Left forelimb (tissue), 1 donor: ENCODE data around the gene FOXK1.

Source experiments
- DNase-seq: peaks from one replicate; pipeline ENCODE4 v3.0.0-alpha.2; 2018; ENCODE audit warnings: low spot score

The FOXK1 gene

DNA sequence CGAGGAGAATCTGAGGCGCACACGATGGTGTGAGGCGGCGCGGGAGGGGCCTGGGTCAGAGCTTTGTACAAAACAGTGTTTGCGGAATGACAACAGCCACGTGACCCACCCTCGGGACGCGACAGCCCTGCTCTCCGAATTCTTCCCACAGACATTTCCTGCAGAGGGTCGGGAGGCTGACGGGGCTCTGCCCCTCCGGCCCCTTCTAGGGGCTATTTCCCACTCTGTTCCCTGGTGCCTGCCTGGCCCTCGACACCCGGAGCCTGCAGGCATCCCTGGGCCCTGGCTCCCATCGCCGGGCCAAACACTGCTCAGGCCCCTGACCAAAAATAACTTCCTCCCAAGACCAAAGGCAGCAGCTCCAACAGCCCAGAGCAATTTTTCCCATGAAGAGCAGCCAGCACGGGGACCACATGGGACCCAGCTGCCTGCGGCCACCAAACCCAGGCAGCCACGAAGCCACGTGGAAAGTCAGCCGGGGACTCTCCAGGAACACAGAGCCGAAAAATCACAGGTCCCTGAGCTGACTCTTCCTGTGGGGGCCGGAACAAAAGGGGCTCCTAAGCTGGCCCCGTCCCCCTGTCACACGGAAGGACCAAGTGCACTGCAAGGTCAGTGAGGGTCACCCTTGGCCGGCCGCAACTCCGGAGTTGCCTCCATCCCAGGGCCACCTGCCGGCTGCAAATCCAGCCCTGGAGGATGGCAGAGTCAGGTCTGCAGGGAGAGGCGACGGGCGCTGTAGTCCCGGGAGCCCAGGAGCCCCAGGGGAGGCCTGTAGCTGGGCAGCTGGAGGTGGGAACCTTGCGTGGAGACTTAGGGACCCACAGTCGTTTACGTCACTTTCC lies 137.7 kb downstream of the FOXK1 start:
- DNase-seq: no peak

DNA sequence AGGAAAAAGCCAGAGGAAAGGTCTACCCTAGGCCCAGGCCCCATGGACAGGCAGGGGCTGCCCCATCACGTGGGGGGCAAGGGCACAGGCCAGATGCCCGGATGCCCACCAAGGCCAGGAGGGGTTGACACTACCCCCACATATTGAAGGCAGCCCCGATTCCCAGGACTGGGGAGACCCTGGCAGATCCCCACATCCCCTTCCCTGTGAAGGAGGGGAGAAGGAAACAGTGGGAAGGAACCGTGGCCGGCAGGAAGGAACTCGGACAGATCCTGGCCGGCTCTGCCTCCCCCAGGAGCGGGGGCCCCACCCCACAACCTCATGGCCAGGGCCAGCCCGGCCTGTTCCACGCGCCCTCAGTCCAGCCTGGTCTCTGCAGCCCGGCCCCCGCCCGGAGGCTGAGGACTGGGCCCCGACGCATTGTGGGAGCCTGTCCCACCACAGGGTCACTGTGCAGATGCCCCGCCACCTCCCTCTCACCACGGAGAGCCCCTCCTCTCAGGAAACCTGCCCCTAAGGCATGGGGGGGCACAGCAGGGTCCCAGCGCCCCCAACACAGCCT lies 138.4 kb downstream of the FOXK1 start:
- no peak for DNase-seq
